ENCODE measurements around the gene UBE2G2.

UBE2G2 gene

DNA sequence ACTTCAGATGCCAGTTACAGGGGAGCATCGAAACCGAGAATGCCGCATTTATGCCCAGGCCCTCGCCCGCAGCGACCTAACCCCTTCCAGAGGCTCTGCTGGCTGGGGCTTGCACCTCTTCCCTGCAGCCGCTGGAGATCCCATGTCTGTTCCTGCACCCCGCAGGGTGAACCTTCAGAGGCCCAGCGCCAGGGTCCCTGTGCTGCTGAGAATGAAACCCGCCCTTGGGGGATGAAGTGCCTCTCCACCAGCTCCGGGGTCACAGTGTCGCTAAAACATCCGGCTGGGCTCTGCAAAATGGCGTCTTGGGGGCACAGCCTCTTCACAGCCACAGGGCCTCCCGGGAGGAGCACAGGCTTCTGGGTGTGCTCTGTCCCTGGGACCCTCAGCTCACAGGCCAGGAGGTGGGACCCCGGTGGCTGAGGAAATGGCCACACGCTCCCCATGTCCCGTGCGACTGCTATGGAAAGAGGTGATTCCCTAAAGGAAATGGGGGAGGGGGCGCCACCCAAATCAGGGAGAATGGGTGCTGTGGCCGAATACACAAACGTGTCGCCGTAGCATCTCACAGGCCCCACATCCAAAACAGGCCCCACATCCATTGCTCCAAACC lies 50.3 kb downstream of the UBE2G2 start:
- Histone ChIP-seq H3K36me3 (ENCODE audit: control insufficient read depth in 1 of 2, insufficient read depth in 2 of 2, low read length in 2 of 2) (no peaks in the 10 kb centered on the region), H3K27ac (ENCODE audit: low read length) (no peak overlapping the region), H3K4me1 (ENCODE audit: control insufficient read depth in 1 of 2, insufficient read depth in 2 of 2, low read length in 2 of 2) (no peaks in the 10 kb centered on the region), H3K27me3 (ENCODE audit: low read depth, low read length) (no peaks in the 10 kb centered on the region), H3K9me3 (ENCODE audit: control insufficient read depth in 1 of 2, low read length in 2 of 2) (no peaks in the 10 kb centered on the region), H3K4me3 (ENCODE audit: low read depth in 1 of 2, low read length in 2 of 2) (no peak overlapping the region)

DNA sequence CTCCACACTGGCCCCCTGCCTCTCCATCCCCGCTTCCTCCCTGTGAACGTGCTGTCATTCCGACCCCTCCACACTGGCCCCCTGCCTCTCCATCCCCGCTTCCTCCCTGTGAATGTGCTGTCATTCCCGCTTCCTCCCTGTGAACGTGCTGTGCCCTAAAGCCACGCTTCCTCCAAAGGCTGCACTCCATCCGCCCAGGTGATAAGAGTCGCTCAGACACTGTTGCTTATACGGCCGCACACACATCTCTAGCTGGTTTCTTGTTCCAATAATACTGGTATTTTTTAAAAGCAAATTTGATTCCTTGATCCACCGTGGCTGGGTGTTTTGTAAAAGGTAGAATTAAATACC lies 51.0 kb downstream of the UBE2G2 start:
- no peaks in the 10 kb centered on the region for H3K4me1 ChIP-seq (ENCODE audit: control insufficient read depth in 1 of 2, insufficient read depth in 2 of 2, low read length in 2 of 2)
- H3K27ac ChIP-seq (ENCODE audit: low read length): no peak overlapping the region
- H3K9me3 ChIP-seq (ENCODE audit: control insufficient read depth in 1 of 2, low read length in 2 of 2): no peaks in the 10 kb centered on the region
- no peaks in the 10 kb centered on the region for H3K27me3 ChIP-seq (ENCODE audit: low read depth, low read length)
- no peaks in the 10 kb centered on the region for H3K36me3 ChIP-seq (ENCODE audit: control insufficient read depth in 1 of 2, insufficient read depth in 2 of 2, low read length in 2 of 2)
- H3K4me3 ChIP-seq (ENCODE audit: low read depth in 1 of 2, low read length in 2 of 2): no peak overlapping the region

GRCh38 chr21:44749759-44750674 lies 51.6 kb downstream of the UBE2G2 start:
- Histone ChIP-seq H3K27me3 (ENCODE audit: low read depth, low read length) (no peaks in the 10 kb centered on the region), H3K4me1 (ENCODE audit: control insufficient read depth in 1 of 2, insufficient read depth in 2 of 2, low read length in 2 of 2) (no peaks in the 10 kb centered on the region), H3K4me3 (ENCODE audit: low read depth in 1 of 2, low read length in 2 of 2) (no peak overlapping the region), H3K27ac (ENCODE audit: low read length) (no peak overlapping the region), H3K36me3 (ENCODE audit: control insufficient read depth in 1 of 2, insufficient read depth in 2 of 2, low read length in 2 of 2) (no peaks in the 10 kb centered on the region), H3K9me3 (ENCODE audit: control insufficient read depth in 1 of 2, low read length in 2 of 2) (no peaks in the 10 kb centered on the region)

DNA sequence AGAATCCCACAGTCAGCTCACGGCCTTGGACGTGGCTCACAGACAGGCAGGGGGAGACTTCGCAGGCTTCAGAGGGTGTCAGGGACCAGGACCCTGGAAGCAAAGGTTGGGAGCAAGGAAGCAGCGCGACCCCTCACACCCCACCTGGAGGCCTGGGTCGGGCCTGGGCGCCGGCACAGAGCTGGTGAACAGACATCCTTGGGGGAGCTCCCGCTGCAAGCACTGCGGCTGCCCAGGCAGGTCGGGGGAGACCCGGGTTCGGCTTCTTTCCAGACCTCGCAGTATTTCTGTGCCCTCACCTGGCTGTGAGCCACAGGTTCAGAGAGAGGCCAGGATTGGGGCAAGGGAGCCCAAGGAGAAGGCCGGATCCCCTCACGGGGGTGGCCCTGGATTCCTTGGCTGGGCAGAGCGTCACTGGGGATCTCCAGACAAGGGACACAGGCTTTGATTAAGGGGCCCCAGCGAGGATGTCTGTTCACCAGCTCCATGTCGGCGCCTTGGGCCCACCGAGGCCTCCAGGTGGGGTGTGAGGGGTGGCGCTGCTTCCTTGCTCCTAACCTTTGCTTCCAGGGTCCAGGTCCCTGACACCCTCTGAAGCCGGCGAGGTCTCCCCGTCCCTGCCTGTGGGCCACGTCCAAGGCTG lies 52.4 kb downstream of the UBE2G2 start:
- Histone ChIP-seq H3K4me1 (ENCODE audit: control insufficient read depth in 1 of 2, insufficient read depth in 2 of 2, low read length in 2 of 2) (no peaks in the 10 kb centered on the region), H3K27me3 (ENCODE audit: low read depth, low read length) (no peaks in the 10 kb centered on the region), H3K9me3 (ENCODE audit: control insufficient read depth in 1 of 2, low read length in 2 of 2) (no peaks in the 10 kb centered on the region), H3K4me3 (ENCODE audit: low read depth in 1 of 2, low read length in 2 of 2) (no peak overlapping the region), H3K27ac (ENCODE audit: low read length) (no peak overlapping the region), H3K36me3 (ENCODE audit: control insufficient read depth in 1 of 2, insufficient read depth in 2 of 2, low read length in 2 of 2) (no peaks in the 10 kb centered on the region)

DNA sequence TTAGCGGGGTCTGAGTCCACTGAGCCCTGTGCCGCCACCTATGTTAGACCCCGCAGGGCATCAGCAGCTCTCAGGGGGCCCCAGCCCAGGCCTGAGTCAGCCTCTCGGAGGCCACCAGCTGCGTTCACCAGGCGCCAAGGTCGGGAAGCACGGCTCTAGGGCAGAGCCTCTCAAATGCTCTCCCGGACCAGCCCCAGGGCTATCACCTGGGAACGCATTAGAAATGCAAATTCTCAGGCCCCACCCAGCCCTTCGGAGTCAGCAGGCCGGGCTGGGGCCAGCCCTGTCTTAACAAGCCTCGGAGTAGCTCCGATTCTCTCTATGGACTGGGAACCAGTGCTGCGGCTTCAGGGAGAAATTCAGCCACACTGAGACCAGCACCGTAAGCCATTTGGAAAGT lies 53.0 kb downstream of the UBE2G2 start:
- H3K27me3 ChIP-seq (ENCODE audit: low read depth, low read length): no peaks in the 10 kb centered on the region
- no peak overlapping the region for H3K4me3 ChIP-seq (ENCODE audit: low read depth in 1 of 2, low read length in 2 of 2)
- H3K4me1 ChIP-seq (ENCODE audit: control insufficient read depth in 1 of 2, insufficient read depth in 2 of 2, low read length in 2 of 2): no peaks in the 10 kb centered on the region
- no peaks in the 10 kb centered on the region for H3K36me3 ChIP-seq (ENCODE audit: control insufficient read depth in 1 of 2, insufficient read depth in 2 of 2, low read length in 2 of 2)
- H3K27ac ChIP-seq (ENCODE audit: low read length): no peak overlapping the region
- H3K9me3 ChIP-seq (ENCODE audit: control insufficient read depth in 1 of 2, low read length in 2 of 2): no peaks in the 10 kb centered on the region

DNA sequence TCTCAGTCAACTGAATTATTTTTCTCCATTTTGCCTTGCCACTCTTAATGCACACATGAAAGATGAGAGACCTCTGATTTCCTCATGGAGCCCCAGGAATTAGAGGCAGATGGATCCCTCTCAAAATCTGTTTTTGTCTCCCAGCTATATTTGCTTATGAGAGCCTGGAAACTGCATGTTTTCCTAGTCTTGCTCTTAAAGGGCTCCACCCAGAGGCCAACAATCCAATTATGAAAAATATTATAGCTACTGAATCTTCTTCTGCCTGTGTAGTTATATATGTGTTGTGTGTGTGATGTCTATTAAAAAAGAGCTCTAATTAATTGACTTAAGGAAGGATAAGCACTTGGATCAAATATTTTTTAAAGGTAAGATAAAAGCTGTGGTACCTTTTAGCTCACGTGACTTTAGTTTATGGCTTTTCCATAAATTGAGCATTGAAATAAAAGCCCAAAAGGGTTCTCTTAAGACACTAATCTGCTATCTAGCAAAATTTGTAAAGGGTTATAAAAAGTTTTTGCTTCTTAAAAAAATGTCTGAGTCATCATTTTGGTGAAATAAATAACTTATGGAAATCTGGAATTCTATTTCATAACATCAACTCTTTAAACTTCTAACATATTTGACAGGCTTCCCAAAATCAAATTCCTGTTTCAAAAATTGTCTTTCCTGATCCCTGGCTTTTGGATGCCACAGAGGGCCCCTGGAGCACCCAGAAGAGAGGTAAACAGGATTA lies 59.0 kb downstream of the UBE2G2 start:
- no peaks in the 10 kb centered on the region for H3K4me1 ChIP-seq (ENCODE audit: control insufficient read depth in 1 of 2, insufficient read depth in 2 of 2, low read length in 2 of 2)
- H3K36me3 ChIP-seq (ENCODE audit: control insufficient read depth in 1 of 2, insufficient read depth in 2 of 2, low read length in 2 of 2): peaks cover 0 to 6% of the 10 kb centered on the region in 2 donors
- H3K4me3 ChIP-seq (ENCODE audit: low read depth in 1 of 2, low read length in 2 of 2): no peak overlapping the region
- peaks cover 8 to 21% of the 10 kb centered on the region in 2 donors for H3K9me3 ChIP-seq (ENCODE audit: control insufficient read depth in 1 of 2, low read length in 2 of 2)
- no peaks in the 10 kb centered on the region for H3K27me3 ChIP-seq (ENCODE audit: low read depth, low read length)
- H3K27ac ChIP-seq (ENCODE audit: low read length): no peak overlapping the region

DNA sequence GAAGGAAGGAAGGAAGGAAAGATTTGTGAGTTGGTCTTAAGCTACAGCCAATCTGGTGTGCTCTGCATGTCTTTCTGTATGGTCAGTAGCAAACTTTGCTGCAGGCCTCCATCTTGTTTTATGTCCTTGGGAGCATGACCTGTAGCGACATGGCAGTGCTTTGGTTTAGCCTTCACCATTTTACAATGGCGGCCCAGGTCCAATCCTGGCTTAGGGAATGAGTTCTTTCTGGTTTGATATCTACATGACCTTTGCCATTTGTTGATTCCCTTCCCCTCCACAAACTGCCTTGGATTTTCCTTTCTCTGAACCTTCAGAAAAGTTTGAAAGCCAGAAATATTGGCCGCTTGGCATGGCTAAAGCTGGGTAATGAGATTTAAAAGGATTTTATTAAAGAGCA lies 59.7 kb downstream of the UBE2G2 start:
- Histone ChIP-seq H3K9me3 (ENCODE audit: control insufficient read depth in 1 of 2, low read length in 2 of 2) (peaks cover 8 to 27% of the 10 kb centered on the region in 2 donors), H3K36me3 (ENCODE audit: control insufficient read depth in 1 of 2, insufficient read depth in 2 of 2, low read length in 2 of 2) (peaks cover 0 to 6% of the 10 kb centered on the region in 2 donors), H3K4me3 (ENCODE audit: low read depth in 1 of 2, low read length in 2 of 2) (no peak overlapping the region), H3K4me1 (ENCODE audit: control insufficient read depth in 1 of 2, insufficient read depth in 2 of 2, low read length in 2 of 2) (no peaks in the 10 kb centered on the region), H3K27ac (ENCODE audit: low read length) (no peak overlapping the region), H3K27me3 (ENCODE audit: low read depth, low read length) (no peaks in the 10 kb centered on the region)

- Histone ChIP-seq H3K27ac (ENCODE audit: low read length) (no peak overlapping the region), H3K4me1 (ENCODE audit: control insufficient read depth in 1 of 2, insufficient read depth in 2 of 2, low read length in 2 of 2) (no peaks in the 10 kb centered on the region), H3K27me3 (ENCODE audit: low read depth, low read length) (no peaks in the 10 kb centered on the region), H3K4me3 (ENCODE audit: low read depth in 1 of 2, low read length in 2 of 2) (no peak overlapping the region), H3K36me3 (ENCODE audit: control insufficient read depth in 1 of 2, insufficient read depth in 2 of 2, low read length in 2 of 2) (peaks cover 0 to 6% of the 10 kb centered on the region in 2 donors), H3K9me3 (ENCODE audit: control insufficient read depth in 1 of 2, low read length in 2 of 2) (peaks cover 11 to 36% of the 10 kb centered on the region in 2 donors)
Measured at GRCh38 chr21:44740742-44741141, 60.9 kb downstream of the UBE2G2 start.

- Histone ChIP-seq H3K27me3 (ENCODE audit: low read depth, low read length) (no peaks in the 10 kb centered on the region), H3K9me3 (ENCODE audit: control insufficient read depth in 1 of 2, low read length in 2 of 2) (peaks cover 11 to 36% of the 10 kb centered on the region in 2 donors), H3K27ac (ENCODE audit: low read length) (no peak overlapping the region), H3K4me1 (ENCODE audit: control insufficient read depth in 1 of 2, insufficient read depth in 2 of 2, low read length in 2 of 2) (no peaks in the 10 kb centered on the region), H3K4me3 (ENCODE audit: low read depth in 1 of 2, low read length in 2 of 2) (no peak overlapping the region), H3K36me3 (ENCODE audit: control insufficient read depth in 1 of 2, insufficient read depth in 2 of 2, low read length in 2 of 2) (peaks cover 0 to 6% of the 10 kb centered on the region in 2 donors)
Measured at GRCh38 chr21:44739316-44739715, 62.3 kb downstream of the UBE2G2 start.

GRCh38 chr21:44738621-44739020 lies 63.0 kb downstream of the UBE2G2 start:
- Histone ChIP-seq H3K4me1 (ENCODE audit: control insufficient read depth in 1 of 2, insufficient read depth in 2 of 2, low read length in 2 of 2) (no peaks in the 10 kb centered on the region), H3K9me3 (ENCODE audit: control insufficient read depth in 1 of 2, low read length in 2 of 2) (peaks cover 11 to 36% of the 10 kb centered on the region in 2 donors), H3K27ac (ENCODE audit: low read length) (no peak overlapping the region), H3K4me3 (ENCODE audit: low read depth in 1 of 2, low read length in 2 of 2) (peak overlapping the region in 1 of 2 donors; percentile 37), H3K36me3 (ENCODE audit: control insufficient read depth in 1 of 2, insufficient read depth in 2 of 2, low read length in 2 of 2) (peaks cover 0 to 6% of the 10 kb centered on the region in 2 donors), H3K27me3 (ENCODE audit: low read depth, low read length) (no peaks in the 10 kb centered on the region)

Measured in muscle layer of duodenum (tissue), 2 donors.